HEK293 (cell line): ENCODE data around the gene IL22RA1.

Source experiments
- CTCF ChIA-PET: fragments of 350-600 bp; formaldehyde crosslinking; extraction: SDS; loops from one replicate; lab custom pipeline; 2021; ENCODE audit warnings: antibody characterized with exemption; lab: Yijun Ruan, JAX
- POLR2A ChIA-PET: fragments of 300-600 bp; formaldehyde crosslinking; extraction: SDS; loops from one replicate; lab custom pipeline; 2020; ENCODE audit warnings: antibody characterized with exemption, inconsistent platforms; lab: Yijun Ruan, JAX
- H3K27ac ChIP-seq: fragments of 200-500 bp; sonication (Bioruptor generic); 2 replicates; pipeline ENCODE4 v1.5.1; 2014; ENCODE audit warnings: low read depth, low read length, control low read depth, inconsistent platforms; ENCODE audit errors: extremely low read depth
- H3K36me3 ChIP-seq, 2 experiments: fragments of 200-500 bp in 1 of 2; sonication (Bioruptor generic) in 1 of 2; 1 replicate in 1 of 2; 2 replicates in 1 of 2; pipeline ENCODE4 v1.5.1; 2014 to 2017; ENCODE audit warnings: inconsistent platforms in 2 of 2, low read length in 2 of 2; ENCODE audit not compliant: control insufficient read depth in 2 of 2, insufficient read depth in 1 of 2
- H3K4me1 ChIP-seq: fragments of 200-500 bp; sonication (Bioruptor generic); 2 replicates; pipeline ENCODE4 v1.5.1; 2014; ENCODE audit warnings: mild to moderate bottlenecking, low read length, inconsistent platforms; ENCODE audit not compliant: control insufficient read depth, insufficient read depth
- H3K4me3 ChIP-seq: 2 replicates; pipeline ENCODE4 v1.5.1; 2011; ENCODE audit warnings: low read depth, mild to moderate bottlenecking, control low read depth, low read length, moderate library complexity
- H3K9me3 ChIP-seq: fragments of 200-500 bp; sonication (Bioruptor generic); 2 replicates; pipeline ENCODE4 v1.5.1; 2014; ENCODE audit warnings: low read depth, low read length, inconsistent platforms; ENCODE audit not compliant: control insufficient read depth, insufficient read depth
- EGR2 ChIP-seq: fragments of 450-650 bp; formaldehyde crosslinking; IDR thresholded peaks from 2 replicates; pipeline ENCODE4 v1.5.1; 2016; ENCODE audit warnings: low read depth, missing biosample characterization, missing genetic modification characterization
- REPIN1 ChIP-seq: fragments of 450-650 bp; formaldehyde crosslinking; IDR thresholded peaks from 2 replicates; pipeline ENCODE4 v1.5.1; 2017; ENCODE audit warnings: missing biosample characterization, missing genetic modification characterization, low read depth
- REST ChIP-seq: fragments of 450-650 bp; formaldehyde crosslinking; IDR thresholded peaks from 2 replicates; pipeline ENCODE4 v1.5.1; 2016; ENCODE audit warnings: missing biosample characterization, missing genetic modification characterization
- ZBTB8A ChIP-seq: fragments of 450-650 bp; formaldehyde crosslinking; IDR thresholded peaks from 2 replicates; pipeline ENCODE4 v1.5.1; 2016; ENCODE audit warnings: missing biosample characterization, missing genetic modification characterization
- ZFHX2 ChIP-seq: fragments of 450-650 bp; formaldehyde crosslinking; conservative IDR thresholded peaks from 2 replicates; pipeline ENCODE4 v1.5.1; 2016; ENCODE audit warnings: missing biosample characterization, missing genetic modification characterization
- ZNF112 ChIP-seq: fragments of 450-650 bp; formaldehyde crosslinking; IDR thresholded peaks from 2 replicates; pipeline ENCODE4 v1.5.0; 2017; ENCODE audit warnings: missing biosample characterization, missing genetic modification characterization
- ZNF132 ChIP-seq: fragments of 450-650 bp; formaldehyde crosslinking; IDR thresholded peaks from 2 replicates; pipeline ENCODE4 v1.5.1; 2017; ENCODE audit warnings: missing biosample characterization, missing genetic modification characterization, borderline replicate concordance
- ZNF175 ChIP-seq: fragments of 450-650 bp; formaldehyde crosslinking; IDR thresholded peaks from 2 replicates; pipeline ENCODE4 v1.5.1; 2016; ENCODE audit warnings: missing biosample characterization, missing genetic modification characterization
- ZNF350 ChIP-seq: fragments of 450-650 bp; formaldehyde crosslinking; IDR thresholded peaks from 2 replicates; pipeline ENCODE4 v1.5.0; 2017; ENCODE audit warnings: missing biosample characterization, mild to moderate bottlenecking, missing genetic modification characterization
- ZNF423 ChIP-seq: fragments of 450-650 bp; formaldehyde crosslinking; IDR thresholded peaks from 2 replicates; pipeline ENCODE4 v1.5.1; 2016; ENCODE audit warnings: missing biosample characterization, missing genetic modification characterization
- ZNF624 ChIP-seq: fragments of 450-650 bp; formaldehyde crosslinking; IDR thresholded peaks from 2 replicates; pipeline ENCODE4 v1.5.1; 2017; ENCODE audit warnings: missing biosample characterization, missing genetic modification characterization
- ZNF707 ChIP-seq: fragments of 450-650 bp; formaldehyde crosslinking; IDR thresholded peaks from 2 replicates; pipeline ENCODE4 v1.5.1; 2016; ENCODE audit warnings: missing biosample characterization, missing genetic modification characterization
- TF ChIP-seq, protein P1 (sequence below): fragments of 450-650 bp; formaldehyde crosslinking; IDR thresholded peaks from 2 replicates; pipeline ENCODE4 v1.5.0; 2017; ENCODE audit warnings: missing biosample characterization, missing genetic modification characterization, borderline replicate concordance
- TF ChIP-seq, protein P2 (sequence below): fragments of 450-650 bp; formaldehyde crosslinking; IDR thresholded peaks from 2 replicates; pipeline ENCODE4 v1.5.1; 2016; ENCODE audit warnings: missing biosample characterization, missing genetic modification characterization

IL22RA1 gene

DNA sequence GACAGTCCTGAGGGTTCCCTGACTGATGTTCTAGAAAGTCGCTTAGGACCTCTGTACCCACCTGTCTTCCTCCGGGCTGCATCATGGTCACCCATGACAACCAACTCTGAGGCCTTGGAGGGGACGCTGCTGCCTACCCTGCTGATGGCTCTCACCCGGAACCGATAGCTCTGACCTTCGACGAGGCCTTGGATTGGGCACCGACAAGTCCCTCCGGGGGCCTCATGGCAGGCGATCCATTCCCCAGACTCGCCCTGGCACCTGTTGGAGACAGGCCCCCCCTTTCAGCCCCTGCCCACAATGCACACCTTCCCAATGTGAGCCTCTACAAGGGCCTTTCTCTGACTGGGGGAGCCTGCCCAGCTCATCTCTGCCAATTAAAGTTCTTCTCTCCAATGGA is 52.2 kb downstream of the IL22RA1 start:
- POLR2A ChIA-PET = no interaction called here
- Histone ChIP-seq H3K36me3 (no peaks in the 10 kb centered on the region), H3K27ac (no peak overlapping the region), H3K4me3 (no peak overlapping the region), H3K4me1 (no peaks in the 10 kb centered on the region), H3K9me3 (no peaks in the 10 kb centered on the region)
- no peak for TF ChIP-seq ZBTB8A (tag by site-specific recombination)
- no peak for TF ChIP-seq ZNF175
- TF ChIP-seq ZNF112 = no peak
- no peak for TF ChIP-seq ZNF707 (tag by site-specific recombination)
- TF ChIP-seq, all 188 proteins: peak for 0
- CTCF ChIA-PET = interaction anchor here (0.6 to 1.4 kb wide), 2 partner anchors 60 to 148 kb away, joined by 3 to 4 read pairs; no protein-coding TSS in a partner anchor

DNA sequence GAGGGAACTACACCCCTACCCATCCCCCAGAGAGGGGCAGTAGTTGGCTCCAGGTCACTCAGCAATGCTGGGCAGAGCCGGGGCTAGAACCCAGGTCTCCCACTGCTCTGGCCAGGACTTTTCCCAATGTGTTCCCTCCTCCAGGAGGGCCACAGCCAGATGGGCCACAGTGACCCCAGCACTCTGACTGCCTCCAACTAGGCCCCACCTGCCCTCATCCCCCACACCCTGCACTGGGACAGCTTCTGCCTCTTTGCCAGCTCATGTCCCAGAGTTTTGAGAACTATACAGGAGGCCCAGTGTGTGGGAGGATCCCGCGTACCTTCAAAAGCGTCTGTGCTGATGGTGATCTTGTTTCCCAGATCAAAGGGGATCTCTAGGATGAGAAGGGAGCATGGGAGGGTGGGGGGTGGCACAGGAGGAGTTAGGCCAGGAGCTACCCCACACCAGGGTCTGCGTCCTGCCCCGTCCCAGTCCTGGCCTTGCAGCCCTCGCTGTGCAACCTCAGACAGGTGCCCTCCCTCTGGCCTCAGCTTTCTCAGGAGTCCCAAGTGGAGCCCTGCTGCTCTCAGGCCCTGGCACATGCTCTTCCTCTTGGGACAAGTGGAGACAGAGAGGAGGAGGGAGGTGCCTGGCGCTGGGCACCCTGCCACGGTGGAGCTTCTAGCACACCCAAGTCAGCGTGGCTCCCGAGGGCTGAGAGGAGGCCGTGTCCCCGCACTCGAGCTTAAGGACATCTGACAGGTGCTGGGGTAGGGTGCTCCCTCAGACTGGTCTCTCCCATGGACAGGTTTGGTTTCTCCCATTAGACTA is 53.0 kb downstream of the IL22RA1 start:
- H3K27ac ChIP-seq = no peak overlapping the region
- no peaks in the 10 kb centered on the region for H3K36me3 ChIP-seq
- ChIA-PET CTCF (interaction anchor here (0.6 to 1.4 kb wide), 3 partner anchors 18 to 221 kb away, joined by 3 to 4 read pairs (median 3); no protein-coding TSS in a partner anchor), POLR2A (no interaction called here)
- H3K4me1 ChIP-seq = no peaks in the 10 kb centered on the region
- H3K4me3 ChIP-seq = no peak overlapping the region
- no peak for TF ChIP-seq ZNF132 (tag by site-specific recombination)
- TF ChIP-seq, protein P1, sequence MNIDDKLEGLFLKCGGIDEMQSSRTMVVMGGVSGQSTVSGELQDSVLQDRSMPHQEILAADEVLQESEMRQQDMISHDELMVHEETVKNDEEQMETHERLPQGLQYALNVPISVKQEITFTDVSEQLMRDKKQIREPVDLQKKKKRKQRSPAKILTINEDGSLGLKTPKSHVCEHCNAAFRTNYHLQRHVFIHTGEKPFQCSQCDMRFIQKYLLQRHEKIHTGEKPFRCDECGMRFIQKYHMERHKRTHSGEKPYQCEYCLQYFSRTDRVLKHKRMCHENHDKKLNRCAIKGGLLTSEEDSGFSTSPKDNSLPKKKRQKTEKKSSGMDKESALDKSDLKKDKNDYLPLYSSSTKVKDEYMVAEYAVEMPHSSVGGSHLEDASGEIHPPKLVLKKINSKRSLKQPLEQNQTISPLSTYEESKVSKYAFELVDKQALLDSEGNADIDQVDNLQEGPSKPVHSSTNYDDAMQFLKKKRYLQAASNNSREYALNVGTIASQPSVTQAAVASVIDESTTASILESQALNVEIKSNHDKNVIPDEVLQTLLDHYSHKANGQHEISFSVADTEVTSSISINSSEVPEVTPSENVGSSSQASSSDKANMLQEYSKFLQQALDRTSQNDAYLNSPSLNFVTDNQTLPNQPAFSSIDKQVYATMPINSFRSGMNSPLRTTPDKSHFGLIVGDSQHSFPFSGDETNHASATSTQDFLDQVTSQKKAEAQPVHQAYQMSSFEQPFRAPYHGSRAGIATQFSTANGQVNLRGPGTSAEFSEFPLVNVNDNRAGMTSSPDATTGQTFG (tag by site-specific recombination) = no peak
- no peak for TF ChIP-seq ZNF350 (tag by site-specific recombination)
- TF ChIP-seq, protein P2, sequence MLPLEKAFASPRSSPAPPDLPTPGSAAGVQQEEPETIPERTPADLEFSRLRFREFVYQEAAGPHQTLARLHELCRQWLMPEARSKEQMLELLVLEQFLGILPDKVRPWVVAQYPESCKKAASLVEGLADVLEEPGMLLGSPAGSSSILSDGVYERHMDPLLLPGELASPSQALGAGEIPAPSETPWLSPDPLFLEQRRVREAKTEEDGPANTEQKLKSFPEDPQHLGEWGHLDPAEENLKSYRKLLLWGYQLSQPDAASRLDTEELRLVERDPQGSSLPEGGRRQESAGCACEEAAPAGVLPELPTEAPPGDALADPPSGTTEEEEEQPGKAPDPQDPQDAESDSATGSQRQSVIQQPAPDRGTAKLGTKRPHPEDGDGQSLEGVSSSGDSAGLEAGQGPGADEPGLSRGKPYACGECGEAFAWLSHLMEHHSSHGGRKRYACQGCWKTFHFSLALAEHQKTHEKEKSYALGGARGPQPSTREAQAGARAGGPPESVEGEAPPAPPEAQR (tag by site-specific recombination) = no peak
- TF ChIP-seq ZNF423 (tag by site-specific recombination) = no peak
- peak; percentile 21; the same call in 1 of the 2 replicates for TF ChIP-seq EGR2 (tag by site-specific recombination)
- no peak for TF ChIP-seq REST (tag by site-specific recombination)
- TF ChIP-seq ZFHX2 (tag by site-specific recombination) = peak; percentile 45
- no peak for TF ChIP-seq REPIN1 (tag by site-specific recombination)
- no peak for TF ChIP-seq ZNF624 (tag by site-specific recombination)
- H3K9me3 ChIP-seq = no peaks in the 10 kb centered on the region
